Astrocyte of the cerebellum (primary cell): Measurements from ENCODE around the gene CHIT1.

ENCODE experiments used
- DNase-seq: peaks from one replicate; pipeline ENCODE4 v3.0.0-alpha.2; 2011; ENCODE audit warnings: low read depth
- H3K4me3 ChIP-seq: 2 replicates; pipeline ENCODE4 v1.5.1; 2011; ENCODE audit warnings: mild to moderate bottlenecking, low read depth, low read length, moderate library complexity
- in situ Hi-C: cut with HindIII; loops from 2 replicates; pipeline ENCODE4 v1.10.0; 2017; ENCODE audit warnings: low sequenced_read_pairs
- TF ChIP-seq, protein P1 (sequence below): IDR thresholded peaks from 2 replicates; pipeline ENCODE4 v1.5.1; 2012; ENCODE audit warnings: low read length, low read depth, moderate library complexity, mild to moderate bottlenecking; ENCODE audit errors: missing control alignments

Gene CHIT1

DNA sequence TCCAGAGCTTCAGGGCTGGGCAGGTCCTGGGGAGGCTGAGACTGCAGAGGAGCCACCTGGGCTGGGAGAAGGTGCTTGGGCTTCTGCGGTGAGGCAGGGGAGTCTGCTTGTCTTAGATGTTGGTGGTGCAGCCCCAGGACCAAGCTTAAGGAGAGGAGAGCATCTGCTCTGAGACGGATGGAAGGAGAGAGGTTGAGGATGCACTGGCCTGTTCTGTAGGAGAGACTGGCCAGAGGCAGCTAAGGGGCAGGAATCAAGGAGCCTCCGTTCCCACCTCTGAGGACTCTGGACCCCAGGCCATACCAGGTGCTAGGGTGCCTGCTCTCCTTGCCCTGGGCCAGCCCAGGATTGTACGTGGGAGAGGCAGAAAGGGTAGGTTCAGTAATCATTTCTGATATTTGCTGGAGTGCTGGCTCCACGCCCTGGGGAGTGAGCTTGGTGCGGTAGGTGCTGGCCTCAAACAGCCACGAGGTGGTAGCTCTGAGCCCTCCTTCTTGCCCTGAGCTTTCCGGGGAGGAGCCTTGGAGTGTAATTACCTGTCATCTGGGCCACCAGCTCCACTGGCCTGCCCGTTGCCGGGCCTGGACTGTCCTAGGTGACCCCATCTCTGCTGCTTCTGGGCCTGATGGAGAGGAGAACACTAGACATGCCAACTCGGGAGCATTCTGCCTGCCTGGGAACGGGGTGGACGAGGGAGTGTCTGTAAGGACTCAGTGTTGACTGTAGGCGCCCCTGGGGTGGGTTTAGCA, 63.1 kb downstream of the CHIT1 start:
- TF ChIP-seq, protein P1, sequence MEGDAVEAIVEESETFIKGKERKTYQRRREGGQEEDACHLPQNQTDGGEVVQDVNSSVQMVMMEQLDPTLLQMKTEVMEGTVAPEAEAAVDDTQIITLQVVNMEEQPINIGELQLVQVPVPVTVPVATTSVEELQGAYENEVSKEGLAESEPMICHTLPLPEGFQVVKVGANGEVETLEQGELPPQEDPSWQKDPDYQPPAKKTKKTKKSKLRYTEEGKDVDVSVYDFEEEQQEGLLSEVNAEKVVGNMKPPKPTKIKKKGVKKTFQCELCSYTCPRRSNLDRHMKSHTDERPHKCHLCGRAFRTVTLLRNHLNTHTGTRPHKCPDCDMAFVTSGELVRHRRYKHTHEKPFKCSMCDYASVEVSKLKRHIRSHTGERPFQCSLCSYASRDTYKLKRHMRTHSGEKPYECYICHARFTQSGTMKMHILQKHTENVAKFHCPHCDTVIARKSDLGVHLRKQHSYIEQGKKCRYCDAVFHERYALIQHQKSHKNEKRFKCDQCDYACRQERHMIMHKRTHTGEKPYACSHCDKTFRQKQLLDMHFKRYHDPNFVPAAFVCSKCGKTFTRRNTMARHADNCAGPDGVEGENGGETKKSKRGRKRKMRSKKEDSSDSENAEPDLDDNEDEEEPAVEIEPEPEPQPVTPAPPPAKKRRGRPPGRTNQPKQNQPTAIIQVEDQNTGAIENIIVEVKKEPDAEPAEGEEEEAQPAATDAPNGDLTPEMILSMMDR, result no peak
- no peak for DNase-seq
- in situ Hi-C loops, result no loop called here
- H3K4me3 ChIP-seq, result no peak overlapping the region
